Stimulated activated naive CD8-positive, alpha-beta T cell treated with anti-CD3 and anti-CD28 coated beads, Interleukin-15, Interleukin-2, amounts not matched to agents 100 U/mL and 50 U/mL, for 24 hours (primary cell): ENCODE data around the gene PTRH1.
"Not testable (repeated sequence)": the region's sequence is repeated elsewhere in the genome, so short reads cannot be mapped to it uniquely, and the experiment has no call there.

ENCODE experiments used
- ATAC-seq: fragments of 150-1000 bp; cut with Tn5 transposase; one replicate; pipeline ENCODE4 v1.10.0; 2021
- DNase-seq: peaks from one replicate; pipeline ENCODE4 v3.0.0; 2021

PTRH1 gene

GRCh38 chr9:127715470-127716337 lies at the start of gene PTRH1, which contains the start of gene TTC16:
Gene PTRH1 (minus strand): TSS chr9:127715663. CDS start chr9:127715639, 24 bp downstream.
Gene TTC16 (plus strand): TSS chr9:127716079. CDS start chr9:127716146, 67 bp downstream.
- ATAC-seq (peak; percentile 95), DNase-seq (peak; percentile 99)

DNA sequence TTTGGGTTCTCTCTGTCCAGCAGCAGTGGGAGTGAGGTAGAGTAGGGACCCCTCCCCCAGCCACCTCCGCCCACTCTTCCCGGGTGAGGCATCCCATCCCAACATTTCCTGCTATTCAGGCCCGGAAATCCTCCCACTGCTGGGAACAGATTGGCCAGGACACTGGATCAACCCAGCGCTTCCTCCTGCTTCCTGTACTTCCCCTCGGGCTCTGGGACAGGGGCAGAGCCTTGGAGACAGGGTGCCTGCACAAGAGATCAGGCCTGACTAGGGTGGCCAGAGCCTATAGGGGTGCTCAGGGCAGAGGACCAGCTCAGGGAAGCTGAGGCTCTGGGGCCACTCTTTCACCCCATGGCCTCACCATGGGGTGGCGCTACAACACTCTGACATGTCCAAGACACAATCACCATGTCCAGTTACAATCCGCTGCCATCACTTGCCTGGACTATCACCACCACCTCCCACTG lies 48.5 kb upstream of the PTRH1 start:
- DNase-seq: peak; percentile 62
- ATAC-seq: peak; percentile 56

DNA sequence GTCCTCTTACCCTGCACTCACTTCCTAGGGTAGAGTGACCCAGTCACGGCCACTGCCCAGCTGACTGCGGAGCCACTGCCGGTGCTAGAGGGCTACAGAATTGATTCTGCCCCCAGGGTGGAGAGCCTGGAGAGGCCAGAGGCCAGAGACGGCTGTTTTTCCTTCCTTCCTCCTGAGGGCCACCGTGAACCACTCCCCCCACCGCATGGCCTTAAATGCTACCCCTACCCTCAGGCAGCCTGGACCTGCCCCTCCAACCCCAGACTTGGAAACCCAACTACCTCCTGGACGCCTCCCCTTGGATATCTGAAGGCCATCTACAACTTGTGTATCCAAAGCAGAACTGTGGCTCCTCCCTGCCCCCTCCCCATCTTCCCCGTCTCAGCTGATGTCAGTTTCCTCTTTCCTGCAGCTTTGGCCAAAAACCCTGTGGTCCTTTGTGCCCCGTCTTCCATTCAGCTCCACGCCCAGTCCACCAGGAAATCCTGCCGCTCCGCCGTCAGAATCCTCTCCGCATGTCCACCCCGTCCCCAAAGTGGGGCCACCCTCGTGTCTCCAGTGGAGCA lies 46.7 kb upstream of the PTRH1 start:
- DNase-seq: no peak
- ATAC-seq: no peak

DNA sequence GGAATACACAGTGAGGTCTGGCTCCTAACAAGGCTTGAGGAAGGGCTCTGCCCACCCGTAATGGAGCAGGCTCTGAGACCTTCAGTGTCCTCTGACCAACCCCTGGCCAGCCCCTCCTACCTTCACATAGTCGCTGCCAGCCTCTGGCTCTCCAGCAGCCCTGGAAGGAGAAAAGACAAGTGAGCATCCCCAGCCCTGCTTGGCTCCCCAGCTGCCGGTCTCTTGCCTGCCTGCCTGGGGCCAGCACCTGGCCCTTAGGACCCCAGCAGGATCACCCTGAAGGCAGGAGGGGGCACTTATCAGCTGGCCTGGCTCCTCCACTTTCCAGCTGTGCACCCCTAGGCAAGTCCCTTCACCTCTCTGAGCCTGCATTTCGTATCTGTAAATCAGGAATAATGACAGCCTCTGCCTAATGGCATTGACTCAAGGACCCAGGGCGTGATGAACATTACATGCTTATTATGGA lies 46.1 kb upstream of the PTRH1 start:
- ATAC-seq (no peak), DNase-seq (no peak)

DNA sequence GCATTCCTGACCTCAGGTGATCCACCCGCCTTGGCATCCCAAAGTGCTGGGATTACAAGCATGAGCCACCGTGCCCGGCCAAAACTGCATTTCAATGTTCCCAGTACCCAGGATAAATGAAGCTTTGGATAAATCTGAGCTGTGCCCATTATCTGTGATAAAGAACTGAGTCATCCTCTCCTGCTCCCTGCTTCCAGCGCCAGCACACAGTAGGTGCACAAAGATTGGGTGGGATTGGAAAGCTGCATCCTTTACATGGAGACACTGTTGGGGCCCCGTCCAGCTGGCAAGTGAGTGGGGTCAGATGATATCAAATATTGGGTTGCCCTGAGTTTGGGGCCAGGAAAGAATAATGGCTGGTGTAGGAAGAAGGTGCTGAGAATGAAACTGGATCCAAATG lies 45.6 kb upstream of the PTRH1 start:
- ATAC-seq (no peak), DNase-seq (no peak)

GRCh38 chr9:127758843-127759242 lies 43.4 kb upstream of the PTRH1 start:
- no peak for ATAC-seq
- DNase-seq: no peak

DNA sequence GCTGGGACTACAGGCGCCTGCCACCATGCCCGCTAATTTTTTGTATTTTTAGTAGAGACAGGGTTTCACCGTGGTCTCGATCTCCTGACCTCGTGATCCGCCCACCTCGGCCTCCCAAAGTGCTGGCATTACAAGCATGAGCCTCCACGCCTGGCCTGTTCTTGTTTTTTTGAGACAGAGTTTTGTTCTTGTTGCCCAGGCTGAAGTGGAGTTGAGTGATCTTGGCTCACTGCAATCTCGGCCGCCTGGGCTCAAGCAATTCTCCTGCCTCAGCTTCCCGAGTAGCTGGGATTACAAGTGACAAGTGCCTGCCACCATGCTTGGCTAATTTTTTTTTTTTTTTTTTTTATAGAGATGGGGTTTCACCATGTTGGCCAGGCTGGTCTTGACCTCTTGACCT lies 41.3 kb upstream of the PTRH1 start:
- not testable (repeated sequence) for DNase-seq, ATAC-seq

GRCh38 chr9:127756233-127756632 lies 40.8 kb upstream of the PTRH1 start:
- DNase-seq (no peak), ATAC-seq (no peak)

DNA sequence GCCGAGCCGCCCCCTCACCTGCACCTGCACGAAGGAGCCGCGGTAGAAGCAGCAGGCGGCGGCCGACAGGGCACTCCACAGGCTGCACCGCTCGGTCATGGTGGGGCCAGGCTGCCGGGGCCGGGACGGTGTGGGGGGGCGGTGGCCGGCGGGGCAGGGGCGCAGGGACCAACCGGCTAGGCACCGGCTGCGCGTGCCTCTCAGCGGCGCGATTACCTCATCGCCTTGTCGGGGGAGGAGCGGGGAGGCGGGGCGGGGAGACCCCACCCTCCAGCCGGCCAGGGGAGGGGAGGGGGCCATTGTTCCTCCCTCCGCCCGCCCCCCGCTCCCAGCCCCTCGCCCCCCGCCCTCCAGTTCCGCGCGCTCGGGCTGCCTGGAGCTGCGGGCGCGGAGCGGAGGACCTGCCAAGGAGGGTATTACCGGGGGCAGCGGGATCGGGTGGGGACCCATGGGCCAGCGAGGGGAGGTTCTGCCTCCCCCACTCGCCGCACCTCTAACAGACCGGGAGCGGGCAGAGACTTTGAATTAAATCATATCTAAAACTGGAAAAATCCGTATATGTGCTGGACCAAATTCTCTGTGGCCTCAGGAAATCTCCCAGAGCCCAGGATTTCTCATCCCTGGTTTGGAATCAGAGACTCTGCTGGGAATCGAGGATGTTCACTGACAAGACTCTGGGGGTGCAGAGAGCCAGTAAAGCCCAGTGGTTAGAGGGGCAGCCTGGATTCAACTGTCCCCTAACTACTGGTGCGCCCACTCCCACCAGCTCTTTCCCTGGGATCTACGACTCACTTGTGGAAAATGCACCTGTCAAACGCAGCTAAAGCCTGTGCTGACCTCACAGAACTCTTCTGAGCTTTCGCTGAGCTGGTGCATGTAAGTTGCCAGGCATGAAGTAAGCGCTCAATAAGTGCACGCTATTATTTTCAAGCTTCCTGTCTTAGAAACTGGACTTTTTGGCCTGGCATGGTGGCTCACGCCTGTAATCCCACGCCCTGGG lies 39.9 kb upstream of the PTRH1 start:
- no peak for ATAC-seq

DNA sequence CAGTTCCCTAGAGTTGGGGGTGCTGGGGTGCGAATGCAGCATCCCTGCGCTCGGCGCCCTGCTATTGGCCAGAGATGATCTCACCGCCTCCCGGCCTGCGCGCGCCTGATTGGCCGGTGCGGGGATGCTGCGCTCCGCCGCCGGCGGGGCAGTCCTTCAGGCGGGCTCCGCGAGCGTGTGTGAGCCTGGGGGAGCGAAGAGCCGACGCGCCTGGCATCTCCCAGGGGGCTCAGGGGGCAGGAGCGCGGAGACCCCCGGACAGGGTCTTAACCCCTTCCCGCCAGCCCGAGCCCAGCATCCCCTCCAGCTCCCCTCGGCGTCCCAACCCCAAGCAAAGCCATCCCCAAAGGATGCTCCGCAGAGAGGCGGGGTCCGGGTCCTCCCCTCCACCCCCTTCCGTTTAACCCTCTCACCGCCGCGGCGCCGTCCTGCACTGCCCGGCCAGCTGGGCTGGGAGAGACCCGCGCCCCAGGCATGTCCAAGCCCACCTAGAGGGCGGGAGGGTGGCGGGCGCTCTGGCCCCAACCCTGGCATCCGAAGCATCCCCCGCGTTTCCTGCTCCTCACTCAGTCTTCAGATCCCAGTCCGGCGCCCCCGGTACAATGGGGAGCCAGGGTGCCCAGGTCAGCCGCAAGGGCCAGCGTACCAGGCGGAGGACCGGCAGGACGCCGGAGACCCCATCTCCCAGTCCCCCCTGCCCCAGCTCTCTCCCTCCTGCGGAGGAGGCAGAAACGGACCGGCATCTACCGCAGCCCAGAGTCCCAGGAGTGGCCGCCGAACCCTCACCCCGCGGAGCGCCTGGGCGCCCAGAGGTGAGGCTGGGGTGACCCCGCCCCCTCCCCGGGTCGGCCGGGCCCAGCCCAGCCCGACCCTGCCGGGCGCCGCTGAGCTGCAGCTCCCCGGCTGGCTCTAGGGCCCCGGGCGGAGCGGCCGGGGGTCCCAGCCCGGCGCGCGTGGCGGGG lies 38.9 kb upstream of the PTRH1 start:
- DNase-seq (no peak), ATAC-seq (no peak)

More for the DNA sequence above, 39.9 kb upstream of the PTRH1 start:
- DNase-seq: no peak

DNA sequence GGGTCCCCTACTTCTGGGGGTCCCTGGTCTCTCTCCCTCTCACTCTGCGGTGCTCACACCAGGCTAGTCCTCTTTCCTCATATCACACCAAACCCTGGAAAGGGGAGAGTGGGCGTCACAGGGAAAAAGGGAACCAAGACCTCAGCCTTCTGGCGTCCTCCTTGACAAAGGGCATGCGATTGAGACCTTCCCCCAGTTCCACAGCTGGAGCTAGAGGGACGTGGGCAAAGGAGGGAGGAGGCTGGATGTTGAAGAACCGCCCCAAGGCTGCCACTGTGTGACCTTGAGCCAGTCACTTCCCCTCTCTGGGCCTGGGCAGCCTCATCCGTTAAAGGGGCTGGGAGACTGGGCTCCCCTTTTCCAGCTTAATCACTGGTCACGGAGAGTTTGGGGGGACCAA lies 38.2 kb upstream of the PTRH1 start:
- ATAC-seq (no peak), DNase-seq (no peak)

- DNase-seq (no peak), ATAC-seq (no peak)
These were observed 37.7 kb upstream of the PTRH1 start for GRCh38 chr9:127753148-127753547.

DNA sequence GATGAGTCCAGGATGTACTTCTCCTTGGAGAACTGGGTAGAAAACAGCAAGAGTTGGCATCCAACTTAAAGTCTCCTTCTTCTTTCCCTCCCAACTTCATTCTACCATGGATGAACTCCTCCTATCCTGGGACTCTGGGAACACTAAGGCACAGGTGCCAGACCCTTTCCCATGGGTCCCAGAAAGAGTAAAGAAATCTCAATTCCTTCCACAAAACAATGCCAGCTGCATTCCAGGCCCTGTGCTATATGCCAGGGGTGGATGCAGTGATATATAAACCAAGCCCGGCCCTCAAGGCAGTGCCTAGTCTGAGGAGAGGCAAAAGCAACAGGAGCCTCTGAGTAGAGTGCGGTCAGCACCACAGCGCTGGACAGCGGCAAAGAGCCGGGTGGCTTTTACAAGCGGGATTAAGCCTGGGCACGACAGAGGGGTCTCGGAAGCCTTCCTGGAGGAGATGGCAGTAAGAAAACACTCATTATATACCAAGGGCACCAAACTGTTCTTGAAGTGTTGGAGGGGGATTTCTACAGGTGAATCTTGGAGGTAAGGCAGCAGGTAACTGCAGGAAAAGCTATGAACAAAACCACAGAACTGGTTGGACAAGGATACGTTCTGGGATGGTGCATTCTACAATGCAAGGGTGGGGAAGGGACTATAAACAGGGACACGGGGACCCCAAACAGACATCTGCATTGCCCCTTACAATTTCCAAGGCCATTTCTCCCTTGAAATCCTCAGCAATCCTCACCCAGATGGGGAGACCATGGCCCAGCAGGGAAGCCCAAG lies 36.0 kb upstream of the PTRH1 start:
- no peak for DNase-seq
- ATAC-seq: no peak

DNA sequence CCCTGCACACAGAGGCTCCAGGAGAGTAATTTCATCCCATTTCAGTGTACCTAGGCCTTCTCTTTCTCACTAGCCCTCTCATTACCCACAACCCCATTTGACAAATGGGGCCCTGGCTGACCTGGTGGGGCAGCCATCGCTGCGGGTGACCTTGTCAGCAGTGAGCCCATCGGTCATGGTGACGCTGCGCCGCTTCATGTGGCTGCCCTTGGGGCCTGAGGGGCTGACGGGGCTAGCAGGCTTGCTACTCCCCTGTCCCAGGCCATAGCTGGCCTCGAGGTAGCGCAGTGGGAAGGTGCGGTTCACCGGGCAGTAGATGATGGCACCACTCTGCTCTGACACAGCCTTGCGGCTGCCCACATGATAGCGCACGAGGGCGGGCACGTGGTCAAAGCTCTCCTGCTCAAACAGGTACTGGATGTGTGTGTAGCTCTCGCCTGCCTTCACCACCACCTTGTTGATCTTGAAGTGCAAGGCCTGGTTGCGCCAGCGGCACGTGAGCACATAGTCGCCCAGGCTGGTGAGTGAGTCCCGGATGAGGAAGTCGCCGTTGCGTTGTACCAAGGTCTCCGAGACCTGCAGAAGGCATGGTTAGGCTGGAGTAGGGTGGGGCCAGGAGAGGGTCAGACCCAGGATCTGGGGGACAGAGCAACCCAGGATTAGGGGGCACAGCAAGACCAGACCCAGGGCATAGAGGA lies 33.8 kb upstream of the PTRH1 start:
- DNase-seq (no peak), ATAC-seq (no peak)

DNA sequence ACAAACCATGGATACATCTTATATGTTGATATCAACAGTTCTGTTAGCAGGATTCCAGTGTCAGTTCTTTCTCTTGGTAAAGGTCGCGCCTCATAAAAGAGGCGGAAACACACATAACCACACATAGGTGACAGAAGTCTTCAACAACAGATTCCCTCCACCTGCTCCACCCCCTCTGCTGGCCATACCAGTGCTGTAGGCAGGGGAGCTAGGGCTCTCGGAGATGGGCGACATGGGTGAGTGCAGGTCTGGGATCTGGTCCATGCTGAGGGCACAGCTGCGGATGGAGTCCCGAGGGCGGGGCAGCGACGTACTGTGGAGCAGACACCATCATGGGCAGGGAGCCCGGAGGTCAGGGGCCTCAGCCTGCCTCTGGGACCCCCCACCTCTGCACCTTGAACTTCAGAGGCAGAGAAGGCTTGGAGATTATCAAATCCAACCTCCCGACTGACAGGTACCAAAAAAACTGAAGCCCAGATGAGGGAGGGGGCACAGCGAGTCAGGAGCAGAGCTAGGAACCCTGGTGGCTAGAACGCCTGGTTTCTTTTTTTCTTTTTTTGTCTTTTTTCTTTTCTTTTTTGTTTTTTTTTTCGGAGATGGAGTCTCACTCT lies 31.6 kb upstream of the PTRH1 start:
- peak; percentile 66 for ATAC-seq
- DNase-seq: peak; percentile 23

- no peak for ATAC-seq
- DNase-seq: no peak
These were observed 29.1 kb upstream of the PTRH1 start for GRCh38 chr9:127744398-127745110.

DNA sequence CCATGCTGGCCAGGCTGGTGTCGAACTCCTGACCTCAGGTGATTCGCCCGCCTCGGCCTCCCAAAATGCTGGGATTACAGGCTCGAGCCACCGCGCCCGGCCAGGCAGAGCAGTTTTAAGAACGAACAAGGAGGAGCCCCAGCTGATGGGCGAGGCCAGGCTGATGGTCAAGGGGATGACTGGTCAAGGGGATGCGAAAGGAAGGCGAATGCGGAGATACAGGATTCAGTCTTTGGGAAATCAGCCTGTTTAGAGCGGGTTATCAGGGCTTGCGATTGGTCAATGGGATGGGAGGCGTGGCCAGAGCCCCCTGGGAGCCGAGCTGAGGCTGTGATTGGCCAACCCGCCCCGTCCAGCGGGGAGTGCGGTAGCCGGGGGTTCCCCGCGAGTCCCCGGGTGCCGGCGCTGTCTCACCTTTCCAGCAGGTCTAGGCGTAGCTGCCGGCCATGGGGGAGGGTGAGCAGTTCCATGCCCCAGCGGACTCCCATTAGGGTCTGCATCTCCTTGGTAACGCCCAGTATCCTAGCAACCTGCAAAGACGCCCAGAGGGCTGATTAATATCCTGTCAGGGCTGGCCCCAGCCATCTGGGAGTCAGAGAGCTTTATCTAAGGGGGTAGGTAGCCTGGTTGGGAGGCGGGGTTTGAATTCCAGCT lies 27.1 kb upstream of the PTRH1 start:
- ATAC-seq (no peak), DNase-seq (no peak)
